Measurements from ENCODE around the gene LIPJ. TPM values are rescaled to one million over a fixed set of nuclear protein-coding genes. Genes with fewer than 3 reads are reported as not detected.

LIPJ gene, protein sequence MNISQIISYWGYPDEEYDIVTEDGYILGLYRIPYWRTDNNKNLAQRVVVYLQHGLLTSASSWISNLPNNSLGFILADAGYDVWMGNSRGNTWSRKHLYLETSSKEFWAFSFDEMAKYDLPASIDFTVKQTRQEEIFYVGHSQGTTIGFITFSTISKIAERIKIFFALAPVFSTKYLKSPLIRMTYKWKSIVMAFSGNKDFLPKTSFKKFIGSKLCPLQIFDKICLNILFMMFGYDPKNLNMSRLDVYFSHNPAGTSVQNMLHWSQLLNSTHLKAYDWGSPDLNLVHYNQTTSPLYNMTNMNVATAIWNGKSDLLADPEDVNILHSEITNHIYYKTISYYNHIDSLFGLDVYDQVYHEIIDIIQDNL
- total RNA-seq, result not detected
- polyA plus RNA-seq (ENCODE audit: insufficient read length in 6 of 6), result under 1 TPM; 0.07 to 0.41 (median 0.23) TPM
- long read RNA-seq, donor 1, result 0 reads
- long read RNA-seq, donor 2, result 0 reads
- long read RNA-seq, donor 3, result 0 reads
- long read RNA-seq, donor 4, result 0 reads
- long read RNA-seq, donor 5, result 0 reads
- long read RNA-seq, donor 6, result 0 reads
- long read RNA-seq, donor 7, result 0 reads
- long read RNA-seq, donor 8, result 0 reads
- long read RNA-seq, donor 9, result 0 reads
- long read RNA-seq, donor 10, result 0 reads
- long read RNA-seq, donor 11, result 0 reads
- long read RNA-seq, donor 12, result 0 reads

DNA sequence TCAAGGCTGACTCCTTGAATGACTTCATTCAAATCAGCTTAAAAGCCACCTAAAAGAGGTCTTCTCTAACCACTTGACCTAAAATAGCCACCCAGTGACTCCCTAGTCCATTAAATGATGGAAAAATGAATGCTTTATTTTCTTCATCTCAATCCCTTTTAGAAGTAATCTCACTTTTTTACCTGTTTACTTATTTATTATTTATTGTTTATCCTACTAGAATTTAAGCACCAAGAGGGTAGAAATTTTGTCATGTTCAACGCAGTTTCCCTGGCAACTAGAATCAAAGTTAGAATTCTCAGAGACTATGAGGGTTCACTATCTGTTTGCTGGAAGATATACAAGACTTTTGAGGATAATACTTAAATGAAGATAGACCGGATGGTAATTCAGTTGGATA, at the start of gene LIPJ:
LIPJ (plus strand) TSS at position 301 of the 400 bp plus-strand sequence. CDS start 3,926 bp downstream, outside the sequence.
- Histone ChIP-seq H3K27me3 (no peaks in the 10 kb centered on the region), H3K4me3 (no peak within 1 kb of the TSS), H3K27ac (no peak within 1 kb of the TSS), H3K36me3 (no peaks in the 10 kb centered on the region), H3K9me3 (no peaks in the 10 kb centered on the region), H3K4me1 (peaks cover 0 to 3% of the 10 kb centered on the region in 2 donors)
- TF ChIP-seq, protein P1, sequence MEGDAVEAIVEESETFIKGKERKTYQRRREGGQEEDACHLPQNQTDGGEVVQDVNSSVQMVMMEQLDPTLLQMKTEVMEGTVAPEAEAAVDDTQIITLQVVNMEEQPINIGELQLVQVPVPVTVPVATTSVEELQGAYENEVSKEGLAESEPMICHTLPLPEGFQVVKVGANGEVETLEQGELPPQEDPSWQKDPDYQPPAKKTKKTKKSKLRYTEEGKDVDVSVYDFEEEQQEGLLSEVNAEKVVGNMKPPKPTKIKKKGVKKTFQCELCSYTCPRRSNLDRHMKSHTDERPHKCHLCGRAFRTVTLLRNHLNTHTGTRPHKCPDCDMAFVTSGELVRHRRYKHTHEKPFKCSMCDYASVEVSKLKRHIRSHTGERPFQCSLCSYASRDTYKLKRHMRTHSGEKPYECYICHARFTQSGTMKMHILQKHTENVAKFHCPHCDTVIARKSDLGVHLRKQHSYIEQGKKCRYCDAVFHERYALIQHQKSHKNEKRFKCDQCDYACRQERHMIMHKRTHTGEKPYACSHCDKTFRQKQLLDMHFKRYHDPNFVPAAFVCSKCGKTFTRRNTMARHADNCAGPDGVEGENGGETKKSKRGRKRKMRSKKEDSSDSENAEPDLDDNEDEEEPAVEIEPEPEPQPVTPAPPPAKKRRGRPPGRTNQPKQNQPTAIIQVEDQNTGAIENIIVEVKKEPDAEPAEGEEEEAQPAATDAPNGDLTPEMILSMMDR (IDR thresholded peaks at IDR 0.05), result no peak
- intact Hi-C loops (cut with DNase I), result no loop called here
- DNase-seq, result no peak
- no peak for ATAC-seq

DNA sequence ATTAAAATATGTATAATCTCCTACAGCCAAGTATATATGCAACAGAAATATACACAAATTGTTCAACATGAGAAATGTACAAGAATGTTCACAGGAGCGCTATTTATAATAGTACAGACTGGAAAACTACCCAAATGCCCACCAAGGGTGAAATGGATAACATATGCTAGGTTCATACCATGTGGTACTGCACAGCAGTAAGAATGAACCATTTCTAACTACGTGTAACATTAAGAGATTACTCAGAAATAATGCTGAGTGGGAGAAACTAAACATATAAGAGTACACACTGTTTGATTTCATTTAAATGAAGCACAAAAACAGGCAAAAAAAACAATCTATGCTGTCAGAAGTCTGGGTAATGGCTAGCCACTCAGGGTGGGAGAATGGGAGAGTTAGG, 49.2 kb upstream of the LIPJ start:
- Histone ChIP-seq H3K4me1 (peaks cover 0 to 9% of the 10 kb centered on the region in 2 donors), H3K27me3 (no peaks in the 10 kb centered on the region), H3K9me3 (no peaks in the 10 kb centered on the region), H3K27ac (peak overlapping the region in 1 of 2 donors; percentile 1), H3K36me3 (no peaks in the 10 kb centered on the region), H3K4me3 (no peak overlapping the region)
- ATAC-seq (no peak), DNase-seq (no peak)
- intact Hi-C loops (cut with DNase I), result no loop called here
- TF ChIP-seq, protein P1 (IDR thresholded peaks at IDR 0.05), result no peak

DNA sequence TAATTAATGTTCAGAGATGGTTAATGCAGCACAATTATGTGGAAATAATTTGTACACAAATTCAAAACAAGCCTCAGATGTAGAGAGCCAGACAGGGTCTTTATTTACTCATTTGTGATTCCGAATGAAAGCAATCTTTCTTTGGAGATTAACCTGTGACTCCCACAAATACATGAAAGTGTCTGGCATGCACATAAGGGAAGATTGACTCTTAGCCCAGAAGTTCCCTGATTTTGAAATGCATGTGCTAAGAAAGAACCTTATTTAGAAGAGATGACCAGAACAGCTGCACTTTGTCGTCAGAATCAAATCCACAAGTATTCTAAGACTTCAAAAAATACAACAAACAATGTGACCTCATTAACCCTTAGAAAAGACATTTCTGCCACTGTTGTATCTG, 48.5 kb upstream of the LIPJ start:
- ATAC-seq, result peak; percentile 9
- TF ChIP-seq, protein P1 (IDR thresholded peaks at IDR 0.05), result no peak
- Histone ChIP-seq H3K27me3 (no peaks in the 10 kb centered on the region), H3K9me3 (no peaks in the 10 kb centered on the region), H3K36me3 (no peaks in the 10 kb centered on the region), H3K4me1 (peaks cover 0 to 9% of the 10 kb centered on the region in 2 donors), H3K4me3 (no peak overlapping the region), H3K27ac (peak overlapping the region in 1 of 2 donors; percentile 1)
- DNase-seq, result peak in 2 of 4 donors; percentile 69 to 80
- intact Hi-C loops (cut with DNase I), result no loop called here

DNA sequence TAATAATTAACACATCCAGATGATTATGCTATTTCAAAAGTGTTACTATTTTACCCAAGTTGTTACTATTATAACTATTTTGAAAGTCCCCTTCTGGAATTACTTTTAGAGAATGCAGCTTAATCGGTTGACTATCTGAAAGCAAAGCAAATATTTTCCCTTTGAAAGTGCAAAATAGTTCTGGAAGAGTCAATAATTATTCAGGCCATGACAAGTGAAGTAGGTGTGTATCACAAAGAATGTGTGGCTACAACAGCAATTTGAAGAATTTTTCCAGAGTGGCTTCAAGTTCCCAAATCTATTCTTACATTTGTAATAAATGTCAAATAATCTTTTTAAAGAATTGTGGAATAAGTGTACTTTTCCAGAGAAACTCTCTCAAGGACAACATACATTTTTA, 46.2 kb upstream of the LIPJ start:
- intact Hi-C loops (cut with DNase I), result no loop called here
- peak overlapping the region; percentile 13 to 60 for H3K27ac ChIP-seq

More for the DNA sequence above, 46.2 kb upstream of the LIPJ start:
- DNase-seq (no peak), ATAC-seq (peak; percentile 76)
- H3K9me3 ChIP-seq, result no peaks in the 10 kb centered on the region
- peaks cover 0 to 9% of the 10 kb centered on the region in 2 donors for H3K4me1 ChIP-seq
- H3K36me3 ChIP-seq, result no peaks in the 10 kb centered on the region
- H3K4me3 ChIP-seq, result no peak overlapping the region
- H3K27me3 ChIP-seq, result no peaks in the 10 kb centered on the region
- TF ChIP-seq, protein P1 (IDR thresholded peaks at IDR 0.05), result no peak

Measured in left lung (tissue), 14 donors.